HG03432 (cell line): ENCODE data around the gene ATRAID.
"Not testable (repeated sequence)": the region's sequence is repeated elsewhere in the genome, so short reads cannot be mapped to it uniquely, and the experiment has no call there.

Experiments used
- ATAC-seq: cut with Tn5 transposase; IDR thresholded peaks from one replicate; pipeline ENCODE4 v1.9.1; 2021; ENCODE audit warnings: mild to moderate bottlenecking, moderate library complexity; ENCODE audit not compliant: unreplicated experiment

ATRAID gene

DNA sequence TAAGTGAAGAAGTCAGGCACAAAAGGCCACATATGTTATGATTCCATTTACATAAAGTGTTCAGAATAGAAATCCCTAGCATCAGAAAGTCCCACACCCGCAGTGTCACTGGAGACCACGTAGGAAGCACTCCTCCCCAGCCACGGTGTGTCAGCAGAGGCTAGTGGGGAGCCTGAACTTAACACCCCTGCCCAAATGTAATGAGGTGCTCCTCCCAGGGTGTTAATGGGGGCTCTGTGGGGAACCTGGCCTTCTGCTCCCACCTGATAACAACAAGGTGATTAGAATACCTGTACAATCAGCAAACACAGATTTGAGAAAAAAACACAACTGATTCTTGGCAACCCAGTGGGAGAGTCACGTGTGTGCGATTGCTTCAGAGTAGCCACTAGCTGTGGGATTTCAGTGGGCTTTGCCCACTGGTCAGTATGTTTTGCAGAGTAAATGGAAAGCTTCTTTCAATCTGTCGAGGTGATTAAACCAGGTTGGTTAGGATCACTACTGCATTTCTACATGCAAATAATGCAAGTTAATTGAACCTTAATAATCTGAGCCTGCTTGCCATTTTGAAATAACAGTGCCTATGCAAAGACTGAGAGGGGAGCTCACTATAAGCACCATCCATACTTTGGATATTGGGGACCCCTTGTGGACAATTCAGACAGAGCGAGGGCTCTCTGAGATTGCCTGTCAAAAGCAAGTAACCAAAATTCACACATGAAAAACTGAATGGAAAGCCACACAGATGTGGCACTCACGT lies 20.6 kb upstream of the ATRAID start:
- no peak for ATAC-seq

DNA sequence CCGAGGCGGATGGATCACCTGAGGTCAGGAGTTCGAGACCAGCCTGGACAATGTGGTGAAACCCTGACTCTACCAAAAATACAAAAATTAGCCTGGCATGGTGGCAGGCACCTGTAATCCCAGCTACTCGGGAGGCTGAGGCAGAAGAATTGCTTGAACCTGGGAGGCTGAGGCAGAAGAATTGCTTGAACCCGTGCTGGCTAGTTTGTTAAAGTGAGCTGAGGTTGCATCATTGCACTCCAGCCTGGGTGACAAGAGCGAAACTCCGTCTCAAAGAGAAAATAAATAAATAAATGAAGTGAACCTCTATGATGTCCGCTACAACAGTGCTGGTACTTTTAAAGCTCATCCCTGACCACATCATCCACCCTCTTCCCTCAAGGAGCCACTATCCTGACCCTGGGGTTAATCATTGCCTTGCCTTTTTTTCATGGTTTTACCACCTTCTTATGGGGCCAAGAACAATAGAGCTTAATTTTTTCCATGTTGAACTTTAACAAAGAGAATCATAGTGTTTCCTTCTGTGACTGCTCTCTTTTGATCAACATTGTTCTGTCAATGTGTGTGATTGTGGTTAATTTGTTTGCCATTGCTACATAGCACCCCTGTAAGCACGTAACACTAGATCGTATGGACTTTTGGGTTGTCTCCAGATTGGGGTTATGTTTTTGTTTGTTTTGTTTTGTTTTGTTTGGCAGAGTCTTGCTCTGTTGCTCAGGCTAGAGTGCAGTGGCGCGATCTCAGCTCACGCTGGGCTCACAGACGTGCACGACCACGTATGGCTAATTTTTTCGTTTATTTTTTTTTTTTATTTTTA lies 17.1 kb upstream of the ATRAID start:
- no peak for ATAC-seq

DNA sequence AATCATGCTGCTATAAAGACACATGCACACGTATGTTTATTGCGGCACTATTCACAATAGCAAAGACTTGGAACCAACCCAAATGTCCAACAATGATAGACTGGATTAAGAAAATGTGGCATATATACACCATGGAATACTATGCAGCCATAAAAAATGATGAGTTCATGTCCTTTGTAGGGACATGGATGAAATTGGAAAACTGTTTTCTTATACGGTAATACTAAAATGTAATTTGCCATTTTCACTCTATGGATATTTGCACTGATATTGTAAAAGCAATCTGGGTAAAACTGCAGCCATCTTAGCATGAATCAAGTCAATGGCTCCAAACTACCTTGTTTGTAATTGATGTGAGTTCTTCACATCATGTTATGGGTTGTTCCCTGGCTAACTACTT lies 16.0 kb upstream of the ATRAID start:
- ATAC-seq, result not testable (repeated sequence)

GRCh38 chr2:27198068-27198467 lies 13.8 kb upstream of the ATRAID start:
- ATAC-seq, result not testable (repeated sequence)

DNA sequence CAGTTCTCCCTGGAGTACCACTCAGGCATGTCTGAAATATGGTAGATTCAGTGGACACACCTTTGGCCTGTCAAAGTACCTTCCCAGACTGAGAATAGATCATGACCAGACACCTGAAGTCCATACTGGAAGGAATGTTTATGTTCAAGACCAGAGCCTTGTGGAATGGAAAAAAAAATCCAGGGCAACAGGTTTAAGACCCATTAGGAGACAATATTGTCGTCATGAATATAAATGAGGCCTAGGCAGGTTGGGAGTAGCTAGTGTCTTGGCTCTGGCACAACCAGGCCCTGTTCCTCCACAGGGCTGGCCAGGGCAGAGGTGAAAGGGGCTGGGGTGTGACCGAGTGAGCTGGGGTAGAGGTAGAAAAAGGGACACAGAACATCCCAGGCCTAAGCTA lies 13.2 kb upstream of the ATRAID start:
- no peak for ATAC-seq

DNA sequence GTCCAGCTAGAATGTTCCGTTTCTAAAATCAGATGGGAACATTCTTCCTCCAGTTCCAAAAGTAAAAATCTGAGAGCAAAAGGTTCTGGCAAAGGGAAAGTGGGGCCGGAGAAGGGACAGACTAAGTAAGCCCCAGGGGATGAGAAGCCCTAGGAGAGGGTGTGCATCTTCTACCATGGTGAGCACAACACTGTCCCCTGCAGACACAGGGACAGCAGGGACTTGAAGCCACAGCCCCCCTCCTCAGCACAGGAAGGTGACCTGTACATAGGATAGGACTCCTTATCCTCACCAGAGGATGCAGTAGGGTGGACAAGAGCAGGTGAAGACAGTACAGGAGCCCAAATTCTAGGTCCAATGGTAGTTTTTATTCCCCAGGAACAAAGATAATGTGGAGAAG lies 12.6 kb upstream of the ATRAID start:
- ATAC-seq, result no peak

GRCh38 chr2:27201675-27202074 lies 10.2 kb upstream of the ATRAID start:
- ATAC-seq, result no peak

DNA sequence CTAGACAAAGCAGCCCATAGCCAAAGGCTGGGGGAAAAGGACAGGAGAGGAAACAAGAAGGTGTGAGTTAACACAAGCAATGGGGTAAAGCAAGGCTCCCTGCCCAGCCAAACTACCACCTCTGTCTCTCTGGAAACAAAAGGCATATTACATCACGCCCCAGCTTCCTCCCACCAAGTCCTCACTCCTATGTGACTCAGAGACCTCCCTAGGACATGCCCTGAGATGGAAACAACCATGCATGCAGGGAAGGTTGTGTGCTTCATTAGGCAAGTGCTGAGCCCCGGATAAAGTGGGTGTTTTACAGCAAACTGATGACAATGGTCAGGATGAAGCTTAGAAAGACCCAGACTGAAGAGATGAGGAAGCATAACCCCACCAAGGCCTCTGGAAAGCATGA lies 9.0 kb upstream of the ATRAID start:
- ATAC-seq, result no peak

- ATAC-seq, result no peak
These were observed 8.1 kb upstream of the ATRAID start for GRCh38 chr2:27203741-27204140.

- ATAC-seq, result no peak
These were observed 7.3 kb upstream of the ATRAID start for GRCh38 chr2:27204566-27204965.

- ATAC-seq, result no peak
These were observed 6.6 kb upstream of the ATRAID start for GRCh38 chr2:27205206-27205605.

GRCh38 chr2:27206346-27206745 lies 5.5 kb upstream of the ATRAID start:
- no peak for ATAC-seq

GRCh38 chr2:27208486-27209050 lies 3.3 kb upstream of the ATRAID start:
- no peak for ATAC-seq

DNA sequence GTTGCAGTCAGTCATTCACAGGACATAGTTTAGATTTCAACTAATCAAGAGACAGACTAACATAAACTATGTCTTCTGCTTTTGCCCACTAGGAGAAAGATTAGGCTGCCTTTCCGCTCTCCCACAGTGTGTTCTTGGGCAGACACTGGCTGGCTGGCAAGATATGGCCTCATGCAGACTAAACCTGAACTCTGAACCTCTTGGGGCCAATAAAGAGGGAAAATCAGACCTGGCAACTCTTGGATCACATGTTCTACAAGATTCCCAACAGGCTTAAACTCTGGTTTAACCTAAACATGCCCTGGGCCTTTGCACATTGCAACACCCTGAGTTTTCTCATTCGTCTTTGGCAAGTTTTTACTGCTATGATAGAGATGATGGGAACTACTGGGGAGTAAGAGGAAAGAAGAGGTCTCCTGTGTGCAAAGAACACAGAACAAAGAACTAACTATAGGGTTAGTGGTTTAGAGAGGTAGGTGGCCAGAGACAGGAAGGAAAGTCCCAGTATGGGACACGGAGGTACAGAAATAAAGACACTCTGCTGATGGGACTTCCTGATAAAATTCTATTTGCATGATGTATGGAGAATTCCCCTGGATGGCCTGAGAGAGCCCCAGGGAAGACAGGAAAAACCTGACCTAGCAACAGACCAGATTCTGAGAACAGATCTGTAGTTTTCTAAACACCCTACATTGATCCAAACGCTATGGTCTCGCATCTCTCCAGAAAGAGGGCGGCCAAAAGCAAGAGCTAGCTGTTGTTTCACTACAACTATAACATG lies 2.0 kb upstream of the ATRAID start:
- ATAC-seq, result no peak

- ATAC-seq, result no peak
These were observed 449 bp upstream of the ATRAID start for GRCh38 chr2:27211241-27211942.

GRCh38 chr2:27212626-27213471 lies 1.0 kb downstream of the ATRAID start:
- ATAC-seq, result peak; percentile 18

DNA sequence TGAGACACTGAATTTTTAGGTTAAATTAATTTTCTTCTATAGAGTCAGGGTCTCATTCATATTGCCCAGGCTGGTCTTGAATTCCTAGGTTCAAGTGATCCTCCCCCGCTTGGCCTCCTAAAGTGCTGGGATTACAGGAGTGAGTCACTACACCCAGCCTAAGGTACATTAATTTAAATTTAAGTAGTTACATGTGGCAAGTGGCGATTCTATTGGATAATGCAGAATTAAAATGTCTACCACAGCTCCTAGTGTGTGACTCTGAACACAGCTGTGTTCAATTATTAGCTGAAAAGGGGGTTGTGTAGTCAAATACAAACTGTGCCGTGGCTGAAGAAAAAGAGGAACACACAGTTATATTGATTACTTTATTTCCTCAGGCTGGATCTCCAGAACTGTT lies 3.1 kb downstream of the ATRAID start:
- no peak for ATAC-seq

- ATAC-seq, result no peak
These were observed 4.7 kb downstream of the ATRAID start for GRCh38 chr2:27216416-27217137.
